ENCODE results near the gene BRCA2.
"Not testable (repeated sequence)": the region's sequence is repeated elsewhere in the genome, so short reads cannot be mapped to it uniquely, and the experiment has no call there.

The BRCA2 gene

DNA sequence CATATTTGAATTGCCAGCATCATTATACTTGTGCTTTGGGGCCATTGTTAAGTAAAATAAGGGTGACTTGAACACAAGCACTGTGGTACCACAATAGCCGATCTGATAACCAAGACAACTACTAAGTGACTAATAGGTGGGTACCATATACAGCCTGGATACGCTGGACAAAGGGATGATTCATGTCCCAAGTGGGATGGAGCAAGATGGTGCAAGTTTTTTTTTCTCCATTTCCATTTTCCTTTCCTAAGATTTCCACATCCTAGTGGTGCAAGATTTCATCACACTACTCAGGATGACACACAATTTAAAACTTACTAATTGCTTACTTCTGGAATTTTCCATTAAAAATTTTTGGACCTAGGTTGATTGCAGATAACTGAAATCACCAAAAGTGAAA, 15.1 kb downstream of the BRCA2 start:
- Histone ChIP-seq H3K9me3 (ENCODE audit: control insufficient read depth, insufficient read depth, low read length) (no peaks in the 10 kb centered on the region), H3K9ac (ENCODE audit: low read depth, low read length) (no peak overlapping the region), H3K36me3 (ENCODE audit: insufficient read depth, low read length) (no peaks in the 10 kb centered on the region; the same call in none of the 2 replicates), H3K4me1 (ENCODE audit: insufficient read depth, low read length) (no peaks in the 10 kb centered on the region)

DNA sequence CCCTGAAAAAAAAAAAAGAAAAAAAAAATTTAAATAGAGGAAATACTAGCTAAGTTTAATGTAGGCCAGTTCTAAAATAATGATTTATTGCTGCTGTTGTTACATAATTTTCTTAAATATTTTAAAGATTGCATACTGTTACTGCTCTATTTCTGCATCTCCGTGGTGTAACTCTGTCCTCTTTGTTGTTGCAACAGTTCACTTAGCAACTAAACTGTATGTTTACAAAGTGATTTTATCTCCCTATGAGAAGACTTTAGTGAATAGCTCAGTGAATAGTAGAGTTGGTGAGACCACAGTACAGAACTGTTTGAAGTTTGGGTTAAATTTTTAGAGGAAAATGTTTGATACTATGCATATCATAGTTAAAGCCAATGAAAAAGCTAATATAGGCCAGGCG, 19.4 kb downstream of the BRCA2 start:
- Histone ChIP-seq H3K36me3 (ENCODE audit: insufficient read depth, low read length) (no peaks in the 10 kb centered on the region; the same call in none of the 2 replicates), H3K4me1 (ENCODE audit: insufficient read depth, low read length) (no peaks in the 10 kb centered on the region), H3K9me3 (ENCODE audit: control insufficient read depth, insufficient read depth, low read length) (no peaks in the 10 kb centered on the region; the same call in 1 of the 2 replicates), H3K9ac (ENCODE audit: low read depth, low read length) (no peak overlapping the region)

DNA sequence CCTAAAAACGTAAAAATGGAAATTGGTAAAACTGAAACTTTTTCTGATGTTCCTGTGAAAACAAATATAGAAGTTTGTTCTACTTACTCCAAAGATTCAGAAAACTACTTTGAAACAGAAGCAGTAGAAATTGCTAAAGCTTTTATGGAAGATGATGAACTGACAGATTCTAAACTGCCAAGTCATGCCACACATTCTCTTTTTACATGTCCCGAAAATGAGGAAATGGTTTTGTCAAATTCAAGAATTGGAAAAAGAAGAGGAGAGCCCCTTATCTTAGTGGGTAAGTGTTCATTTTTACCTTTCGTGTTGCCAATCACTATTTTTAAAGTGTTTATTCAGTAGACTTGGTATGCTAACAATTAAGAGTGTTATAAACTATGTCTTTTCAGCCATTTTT, 25.6 kb downstream of the BRCA2 start:
- no peak overlapping the region for H3K9ac ChIP-seq (ENCODE audit: low read depth, low read length)
- H3K36me3 ChIP-seq (ENCODE audit: insufficient read depth, low read length), result no peaks in the 10 kb centered on the region; the same call in none of the 2 replicates
- no peaks in the 10 kb centered on the region; the same call in 1 of the 2 replicates for H3K9me3 ChIP-seq (ENCODE audit: control insufficient read depth, insufficient read depth, low read length)
- H3K4me1 ChIP-seq (ENCODE audit: insufficient read depth, low read length), result no peaks in the 10 kb centered on the region

DNA sequence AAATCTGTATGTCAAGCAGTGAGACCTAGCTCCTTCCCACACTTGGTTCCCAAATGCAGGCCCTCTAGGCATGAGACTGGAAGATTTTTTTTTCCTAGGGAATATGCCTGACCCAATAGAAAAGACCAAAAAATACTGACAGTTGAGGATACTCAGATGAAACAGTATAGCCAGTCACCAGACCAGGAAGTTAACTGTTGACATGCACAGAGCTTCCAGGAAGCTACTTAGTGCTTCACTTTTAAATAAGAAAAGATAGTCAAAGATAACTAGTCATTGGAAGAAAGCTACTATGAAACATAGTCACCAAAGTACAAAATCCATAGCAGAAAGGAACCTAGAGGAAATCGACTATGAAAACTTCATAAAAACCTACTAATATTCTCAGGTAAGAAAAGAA, 32.3 kb downstream of the BRCA2 start:
- H3K4me1 ChIP-seq (ENCODE audit: insufficient read depth, low read length), result no peaks in the 10 kb centered on the region
- no peaks in the 10 kb centered on the region for H3K9me3 ChIP-seq (ENCODE audit: control insufficient read depth, insufficient read depth, low read length)
- H3K36me3 ChIP-seq (ENCODE audit: insufficient read depth, low read length), result peaks cover 3% of the 10 kb centered on the region; the same call in 1 of the 2 replicates
- H3K9ac ChIP-seq (ENCODE audit: low read depth, low read length), result no peak overlapping the region

DNA sequence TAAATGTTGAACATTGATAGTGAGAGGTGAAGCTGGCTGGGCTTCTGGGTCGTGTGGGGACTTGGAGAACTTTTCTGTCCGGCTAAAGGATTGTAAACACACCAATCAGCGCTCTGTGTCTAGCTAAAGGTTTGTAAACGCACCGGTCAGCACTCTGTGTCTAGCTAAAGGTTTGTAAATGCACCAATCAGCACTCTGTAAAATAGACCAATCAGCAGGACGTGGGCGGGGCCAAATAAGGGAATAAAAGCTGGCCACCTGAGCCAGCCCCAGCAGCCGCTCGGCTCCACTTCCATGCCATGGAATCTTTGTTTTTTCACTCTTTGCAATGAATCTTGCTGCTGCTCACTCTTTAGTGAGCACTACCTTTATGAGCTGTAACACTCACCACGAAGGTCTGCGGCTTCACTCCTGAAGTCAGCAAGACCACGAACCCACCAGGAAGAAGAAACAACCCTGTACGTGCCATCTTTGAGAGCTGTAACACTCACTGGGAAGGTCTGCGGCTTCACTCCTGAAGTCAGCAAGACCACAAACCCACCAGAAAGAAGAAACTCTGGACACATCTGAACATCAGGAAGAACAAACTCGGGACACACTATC, 35.6 kb downstream of the BRCA2 start:
- H3K4me1 ChIP-seq (ENCODE audit: insufficient read depth, low read length); H3K9me3 ChIP-seq (ENCODE audit: control insufficient read depth, insufficient read depth, low read length); H3K36me3 ChIP-seq (ENCODE audit: insufficient read depth, low read length); H3K9ac ChIP-seq (ENCODE audit: low read depth, low read length): not testable (repeated sequence)

DNA sequence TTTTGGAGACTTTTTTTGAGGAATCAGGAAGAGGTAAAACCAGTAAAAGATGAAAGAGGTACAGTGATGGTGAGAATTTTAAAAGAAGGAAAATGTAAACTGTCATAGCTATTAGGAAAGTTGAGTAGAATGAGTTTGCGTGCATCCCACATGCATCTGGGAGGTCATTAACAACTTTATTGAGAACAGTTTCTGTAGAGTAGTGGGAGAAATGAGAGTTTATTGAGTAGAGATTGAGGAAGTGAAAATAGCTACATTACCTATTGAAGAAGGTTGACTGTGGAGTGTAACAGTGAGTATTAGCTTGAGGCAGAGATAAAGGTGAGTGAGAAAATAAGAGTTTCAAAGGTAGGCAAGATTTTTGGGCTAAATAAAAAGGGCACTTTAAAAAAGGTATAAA, 38.7 kb downstream of the BRCA2 start:
- Histone ChIP-seq H3K36me3 (ENCODE audit: insufficient read depth, low read length) (peaks cover 3% of the 10 kb centered on the region; the same call in 1 of the 2 replicates), H3K4me1 (ENCODE audit: insufficient read depth, low read length) (peaks cover 6% of the 10 kb centered on the region; the same call in 1 of the 2 replicates), H3K9ac (ENCODE audit: low read depth, low read length) (no peak overlapping the region), H3K9me3 (ENCODE audit: control insufficient read depth, insufficient read depth, low read length) (no peaks in the 10 kb centered on the region)

DNA sequence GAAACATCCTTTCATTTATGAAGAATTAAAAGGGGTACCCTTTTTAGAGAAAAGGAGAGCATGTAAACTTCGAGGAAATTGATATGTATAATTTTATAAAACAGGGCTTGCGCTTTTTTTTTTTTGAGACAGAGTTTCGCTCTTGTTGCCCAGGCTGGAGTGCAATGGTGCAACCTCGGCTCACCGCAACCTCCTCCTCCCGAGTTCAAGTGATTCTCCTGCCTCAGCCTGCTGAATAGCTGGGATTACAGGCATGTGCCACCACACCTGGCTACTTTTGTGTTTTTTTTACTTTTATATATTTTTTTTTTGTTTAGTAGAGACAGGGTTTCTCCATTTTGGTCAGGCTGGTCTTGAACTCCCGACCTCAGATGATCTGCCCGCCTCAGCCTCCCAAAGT, 40.6 kb downstream of the BRCA2 start:
- not testable (repeated sequence) for H3K4me1 ChIP-seq (ENCODE audit: insufficient read depth, low read length)

DNA sequence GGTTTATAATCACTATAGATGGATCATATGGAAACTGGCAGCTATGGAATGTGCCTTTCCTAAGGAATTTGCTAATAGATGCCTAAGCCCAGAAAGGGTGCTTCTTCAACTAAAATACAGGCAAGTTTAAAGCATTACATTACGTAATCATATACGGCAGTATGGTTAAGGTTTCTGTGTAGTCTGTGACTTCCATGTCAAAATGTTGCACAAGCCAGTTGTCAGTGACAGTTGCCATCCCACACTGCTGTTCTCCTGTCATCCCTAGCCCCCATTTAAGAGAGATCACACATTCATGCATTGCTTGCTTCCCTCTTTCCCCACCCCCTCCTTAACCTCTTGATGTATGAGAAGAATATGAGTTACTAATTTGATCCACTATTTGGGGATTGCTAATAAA, 47.3 kb downstream of the BRCA2 start:
- Histone ChIP-seq H3K4me1 (ENCODE audit: insufficient read depth, low read length) (no peaks in the 10 kb centered on the region), H3K9me3 (ENCODE audit: control insufficient read depth, insufficient read depth, low read length) (no peaks in the 10 kb centered on the region), H3K36me3 (ENCODE audit: insufficient read depth, low read length) (no peaks in the 10 kb centered on the region; the same call in 1 of the 2 replicates), H3K9ac (ENCODE audit: low read depth, low read length) (no peak overlapping the region)

More for the DNA sequence above, 40.6 kb downstream of the BRCA2 start:
- H3K9ac ChIP-seq (ENCODE audit: low read depth, low read length); H3K9me3 ChIP-seq (ENCODE audit: control insufficient read depth, insufficient read depth, low read length); H3K36me3 ChIP-seq (ENCODE audit: insufficient read depth, low read length): not testable (repeated sequence)

DNA sequence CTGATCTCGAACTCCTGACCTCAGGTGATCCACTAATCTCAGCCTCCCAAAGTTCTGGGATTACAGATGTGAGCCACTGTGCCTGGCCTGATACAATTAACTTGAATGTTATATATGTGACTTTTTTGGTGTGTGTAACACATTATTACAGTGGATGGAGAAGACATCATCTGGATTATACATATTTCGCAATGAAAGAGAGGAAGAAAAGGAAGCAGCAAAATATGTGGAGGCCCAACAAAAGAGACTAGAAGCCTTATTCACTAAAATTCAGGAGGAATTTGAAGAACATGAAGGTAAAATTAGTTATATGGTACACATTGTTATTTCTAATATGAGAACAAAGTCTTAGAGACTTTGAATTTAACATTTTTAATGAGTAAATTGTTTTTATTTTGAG, 55.5 kb downstream of the BRCA2 start:
- Histone ChIP-seq H3K36me3 (ENCODE audit: insufficient read depth, low read length) (peaks cover 5% of the 10 kb centered on the region; the same call in 1 of the 2 replicates), H3K9ac (ENCODE audit: low read depth, low read length) (no peak overlapping the region), H3K4me1 (ENCODE audit: insufficient read depth, low read length) (no peaks in the 10 kb centered on the region), H3K9me3 (ENCODE audit: control insufficient read depth, insufficient read depth, low read length) (no peaks in the 10 kb centered on the region)

DNA sequence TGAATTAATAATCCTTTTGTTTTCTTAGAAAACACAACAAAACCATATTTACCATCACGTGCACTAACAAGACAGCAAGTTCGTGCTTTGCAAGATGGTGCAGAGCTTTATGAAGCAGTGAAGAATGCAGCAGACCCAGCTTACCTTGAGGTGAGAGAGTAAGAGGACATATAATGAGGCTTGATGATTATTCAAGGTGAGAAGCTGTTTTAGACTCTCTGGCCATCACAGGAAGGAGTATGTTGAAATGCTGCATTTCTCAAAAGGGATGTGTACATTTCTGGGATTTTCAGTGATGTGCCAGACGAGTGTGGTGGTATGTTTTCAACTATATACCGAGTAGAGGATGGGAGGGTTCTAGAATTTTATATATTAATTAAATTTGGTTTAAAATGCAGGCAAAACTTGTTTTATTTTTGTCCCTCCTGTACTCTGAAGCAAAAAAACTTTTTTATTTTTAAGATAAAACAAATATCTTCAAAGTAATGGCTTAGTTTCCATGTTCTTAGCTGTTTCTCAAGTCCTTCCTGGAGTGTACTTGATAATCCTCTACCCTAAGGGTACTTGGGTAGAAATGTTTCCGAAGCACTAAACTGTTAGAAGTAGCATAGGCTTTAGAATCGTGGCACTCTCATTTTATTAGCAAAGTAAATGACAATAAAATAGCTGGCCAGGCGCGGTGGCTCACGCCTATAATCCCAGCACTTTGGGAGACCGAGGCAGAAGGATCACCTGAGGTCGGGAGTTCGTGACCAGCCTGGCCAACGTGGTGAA, 61.5 kb downstream of the BRCA2 start:
- Histone ChIP-seq H3K36me3 (ENCODE audit: insufficient read depth, low read length) (peaks cover 5% of the 10 kb centered on the region; the same call in 1 of the 2 replicates), H3K9me3 (ENCODE audit: control insufficient read depth, insufficient read depth, low read length) (no peaks in the 10 kb centered on the region), H3K4me1 (ENCODE audit: insufficient read depth, low read length) (no peaks in the 10 kb centered on the region), H3K9ac (ENCODE audit: low read depth, low read length) (no peak overlapping the region)

DNA sequence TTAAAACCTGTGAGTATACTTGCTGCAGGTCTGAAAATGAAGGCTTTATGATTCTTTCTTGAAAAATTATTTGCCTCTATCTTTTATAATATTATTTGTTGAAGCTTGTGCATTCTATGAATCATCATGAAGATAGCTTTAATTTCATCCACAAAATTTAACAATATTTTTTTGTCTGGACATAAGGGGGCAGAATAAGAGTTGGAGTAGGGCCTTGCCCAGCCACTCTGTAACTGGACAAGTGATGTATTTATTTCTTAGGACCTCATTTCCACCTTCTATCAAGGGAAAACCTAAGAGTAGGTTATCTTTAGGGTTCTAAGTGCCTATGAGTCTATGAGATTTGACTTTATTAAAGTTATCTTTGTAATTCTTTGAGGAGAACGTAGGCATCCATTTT, 62.7 kb downstream of the BRCA2 start:
- Histone ChIP-seq H3K9ac (ENCODE audit: low read depth, low read length) (no peak overlapping the region), H3K4me1 (ENCODE audit: insufficient read depth, low read length) (no peaks in the 10 kb centered on the region), H3K9me3 (ENCODE audit: control insufficient read depth, insufficient read depth, low read length) (no peaks in the 10 kb centered on the region), H3K36me3 (ENCODE audit: insufficient read depth, low read length) (peaks cover 6% of the 10 kb centered on the region; the same call in 1 of the 2 replicates)

DNA sequence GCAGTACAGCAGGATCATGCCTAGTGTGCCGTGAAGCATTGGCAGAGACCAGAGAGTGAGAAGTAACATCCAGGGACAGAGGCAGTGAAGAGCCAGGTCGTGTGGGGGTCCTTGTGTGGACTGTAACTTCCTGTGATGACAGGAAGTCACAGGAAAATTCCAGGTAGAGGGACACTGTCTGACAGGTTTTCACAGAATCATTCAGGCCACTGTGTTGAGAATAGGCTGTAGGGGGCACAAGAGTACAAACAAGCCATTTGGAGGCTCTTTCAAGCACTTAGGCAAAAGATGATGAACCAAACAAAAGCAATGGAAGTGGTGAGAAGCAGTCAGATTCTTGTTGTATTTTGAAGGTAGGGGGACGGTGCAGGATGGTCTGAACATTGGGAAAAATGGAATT, 66.2 kb downstream of the BRCA2 start:
- Histone ChIP-seq H3K9ac (ENCODE audit: low read depth, low read length) (no peak overlapping the region), H3K36me3 (ENCODE audit: insufficient read depth, low read length) (peaks cover 19% of the 10 kb centered on the region), H3K9me3 (ENCODE audit: control insufficient read depth, insufficient read depth, low read length) (no peaks in the 10 kb centered on the region), H3K4me1 (ENCODE audit: insufficient read depth, low read length) (no peaks in the 10 kb centered on the region)

DNA sequence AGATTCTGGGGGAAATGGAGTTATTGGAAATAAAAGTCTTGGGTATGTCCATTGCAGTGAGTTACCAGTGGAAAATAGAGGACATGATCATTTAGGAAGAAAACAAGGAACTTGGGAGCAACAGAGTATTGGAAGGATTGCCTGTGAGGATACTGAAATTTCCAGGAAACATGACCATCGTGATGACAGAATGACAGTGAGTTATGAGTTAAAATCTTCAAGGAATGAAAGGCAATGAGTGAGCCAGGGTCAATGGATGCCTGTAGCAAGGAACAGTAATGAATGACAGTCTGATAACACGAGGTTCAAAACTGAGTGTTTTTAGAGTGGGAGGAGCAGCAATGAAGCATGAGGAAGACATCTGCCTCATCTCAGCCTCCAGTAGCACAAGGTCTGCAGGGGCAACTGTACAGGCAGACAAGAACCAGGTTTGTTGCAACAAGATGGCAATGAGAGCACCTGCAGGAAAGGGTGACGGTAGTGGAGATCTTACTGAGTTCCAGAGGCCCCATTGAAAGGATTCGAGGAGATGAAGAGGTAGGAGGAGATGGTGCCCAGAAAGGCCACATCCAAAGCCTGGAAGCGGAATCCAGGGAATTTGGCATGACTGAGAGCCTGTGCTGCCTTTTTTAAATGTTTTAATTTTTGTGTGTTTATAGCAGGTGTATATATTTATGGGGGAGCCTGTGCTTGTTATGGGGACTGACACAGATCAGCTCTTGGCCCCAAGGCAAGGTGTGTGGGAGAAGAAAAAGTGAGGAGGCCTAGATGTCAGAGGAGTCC, 68.7 kb downstream of the BRCA2 start:
- peaks cover 19% of the 10 kb centered on the region for H3K36me3 ChIP-seq (ENCODE audit: insufficient read depth, low read length)
- H3K9ac ChIP-seq (ENCODE audit: low read depth, low read length), result no peak overlapping the region
- H3K4me1 ChIP-seq (ENCODE audit: insufficient read depth, low read length), result no peaks in the 10 kb centered on the region

DNA sequence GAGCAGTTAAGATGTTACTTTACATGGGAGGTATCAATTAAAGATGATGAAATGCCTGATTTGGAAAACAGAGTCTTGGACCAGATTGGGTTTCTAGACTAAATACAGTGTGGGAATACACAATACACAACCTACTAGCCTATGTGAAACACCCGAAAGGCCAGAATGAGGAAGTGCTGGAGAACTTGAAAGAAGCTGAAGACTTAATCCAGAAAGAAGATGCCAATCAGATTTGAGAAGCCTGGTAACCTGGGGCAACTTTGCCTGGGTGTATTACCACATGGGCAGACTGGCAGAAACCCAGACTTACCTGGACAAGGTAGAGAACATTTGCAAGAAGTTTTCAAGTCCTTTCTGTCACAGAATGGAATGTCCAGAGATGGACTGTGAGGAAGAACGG, 69.4 kb downstream of the BRCA2 start:
- H3K4me1 ChIP-seq (ENCODE audit: insufficient read depth, low read length), result no peaks in the 10 kb centered on the region
- no peak overlapping the region for H3K9ac ChIP-seq (ENCODE audit: low read depth, low read length)
- H3K36me3 ChIP-seq (ENCODE audit: insufficient read depth, low read length), result peaks cover 19% of the 10 kb centered on the region
- H3K9me3 ChIP-seq (ENCODE audit: control insufficient read depth, insufficient read depth, low read length), result no peaks in the 10 kb centered on the region

More for the DNA sequence above, 68.7 kb downstream of the BRCA2 start:
- no peaks in the 10 kb centered on the region for H3K9me3 ChIP-seq (ENCODE audit: control insufficient read depth, insufficient read depth, low read length)

Data from ES-I3 (cell line).